ENCODE measurements around the gene PLA2G2A.
"Not testable (repeated sequence)": the region's sequence is repeated elsewhere in the genome, so short reads cannot be mapped to it uniquely, and the experiment has no call there.

Gene PLA2G2A
- total RNA-seq, result 0 reads per million in 2 donors

- no peak for DNase-seq
Measured at GRCh38 chr1:19979494-19979977, at the start of gene PLA2G2A. PLA2G2A (minus strand) TSS chr1:19979618; CDS start chr1:19978773, 845 bp downstream.

DNA sequence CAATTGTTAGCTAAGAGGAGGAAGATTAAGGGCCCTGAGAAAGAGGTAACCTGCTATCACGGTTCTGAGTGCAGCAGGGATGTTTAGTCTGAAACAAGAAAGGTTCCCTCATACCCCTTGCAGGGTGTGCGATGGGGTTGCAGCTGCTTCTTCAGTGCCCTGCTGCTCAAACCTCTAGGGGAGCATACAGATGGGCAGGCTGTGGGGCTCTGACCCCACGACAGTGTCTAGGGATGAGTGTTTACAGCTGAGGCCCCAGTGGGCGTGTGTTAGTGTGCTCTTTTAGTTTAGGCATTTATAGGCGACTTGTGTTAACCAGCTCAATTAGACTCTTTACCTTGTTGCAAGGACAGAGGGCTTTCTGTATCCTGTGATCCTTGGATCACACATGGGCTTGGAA lies 49.3 kb upstream of the PLA2G2A start:
- DNase-seq, result no peak

- DNase-seq, result no peak
Measured at GRCh38 chr1:20028125-20028524, 48.7 kb upstream of the PLA2G2A start.

DNA sequence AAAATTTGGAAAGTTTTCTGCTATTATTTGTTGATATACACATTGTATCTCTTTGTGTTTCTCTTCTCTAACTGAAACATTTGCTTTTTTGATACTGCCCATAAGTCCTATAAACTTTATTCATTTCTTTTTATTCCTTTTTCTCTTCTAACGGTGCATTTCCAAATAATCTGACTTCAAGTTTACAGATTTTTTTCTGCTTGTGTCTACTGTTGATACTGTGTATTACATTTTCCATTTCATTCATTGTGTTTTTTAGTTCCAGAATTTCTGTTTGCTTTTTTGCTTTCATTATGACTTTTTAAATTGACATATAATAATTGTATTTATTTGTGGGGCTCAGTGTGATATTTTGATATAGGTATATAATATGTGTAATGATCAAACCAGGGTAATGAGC lies 38.3 kb upstream of the PLA2G2A start:
- no peak for DNase-seq

- no peak for DNase-seq
Measured at GRCh38 chr1:20014153-20014552, 34.7 kb upstream of the PLA2G2A start.

DNA sequence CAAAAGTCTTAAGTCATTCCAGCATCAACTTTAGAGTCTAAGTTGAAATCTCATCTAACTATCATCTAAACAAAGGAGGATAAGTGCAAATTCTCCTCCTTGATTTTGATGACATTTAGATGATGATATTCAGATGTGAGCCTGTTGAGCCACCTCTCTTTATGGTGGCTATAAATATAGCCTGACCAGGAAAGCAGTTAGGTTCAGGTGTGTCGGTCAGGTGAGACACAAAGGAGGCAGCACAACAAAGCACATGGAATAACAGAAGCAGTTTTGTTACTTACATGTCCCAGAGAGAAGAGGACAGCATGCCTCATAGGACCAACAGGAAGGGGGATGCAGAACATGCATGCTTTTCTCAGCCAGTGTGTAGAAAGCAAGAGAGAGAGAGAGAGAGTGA lies 30.6 kb upstream of the PLA2G2A start:
- DNase-seq, result no peak

DNA sequence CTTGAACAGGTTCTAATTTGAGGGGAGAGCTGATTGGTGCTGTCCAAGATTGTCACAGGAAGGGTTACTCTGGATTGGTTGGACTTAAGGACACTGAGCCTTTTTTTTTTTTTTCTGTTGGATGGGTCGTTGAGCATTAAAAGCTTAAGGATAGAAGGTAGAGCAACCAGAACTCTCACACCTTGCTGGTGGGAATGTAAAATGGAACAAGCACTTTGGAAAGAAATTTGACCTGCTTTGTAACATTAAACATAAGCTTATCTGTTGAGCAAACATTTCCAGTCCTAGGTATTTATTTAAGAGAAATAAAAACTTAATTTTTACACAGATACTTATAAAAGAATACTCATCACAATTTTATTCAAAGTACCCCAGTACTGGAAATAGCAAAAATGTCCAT lies 29.8 kb upstream of the PLA2G2A start:
- no peak for DNase-seq

DNA sequence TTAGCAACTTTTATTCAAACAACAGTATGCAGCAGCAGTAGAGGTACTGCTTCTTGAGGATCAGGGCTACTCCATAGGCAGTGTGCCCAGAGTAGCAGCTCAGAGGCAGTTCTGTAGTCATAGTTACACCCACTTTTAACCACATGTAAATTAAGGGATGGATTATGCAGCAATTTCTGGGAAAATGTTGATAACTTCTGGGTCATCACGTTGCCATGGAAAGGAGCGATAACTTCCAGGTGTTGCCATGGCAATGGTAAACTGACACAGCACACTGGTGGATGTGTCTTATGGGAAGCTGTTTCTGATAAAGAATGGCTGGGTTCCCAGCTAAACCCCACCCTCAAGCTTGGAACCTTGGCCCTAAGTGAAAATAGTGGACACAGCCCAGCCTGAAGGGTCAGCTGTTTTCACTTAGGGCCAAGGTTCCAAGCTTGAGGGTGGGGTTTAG lies 29.0 kb upstream of the PLA2G2A start:
- no peak for DNase-seq

- DNase-seq, result not testable (repeated sequence)
Measured at GRCh38 chr1:19998823-19999222, 19.4 kb upstream of the PLA2G2A start.

- DNase-seq, result no peak
Measured at GRCh38 chr1:19990689-19991088, 11.3 kb upstream of the PLA2G2A start.

- not testable (repeated sequence) for DNase-seq
Measured at GRCh38 chr1:19990182-19990582, 10.8 kb upstream of the PLA2G2A start.

GRCh38 chr1:19988267-19989006 lies 9.0 kb upstream of the PLA2G2A start:
- no peak for DNase-seq

GRCh38 chr1:19987719-19988118 lies 8.3 kb upstream of the PLA2G2A start:
- DNase-seq, result no peak

DNA sequence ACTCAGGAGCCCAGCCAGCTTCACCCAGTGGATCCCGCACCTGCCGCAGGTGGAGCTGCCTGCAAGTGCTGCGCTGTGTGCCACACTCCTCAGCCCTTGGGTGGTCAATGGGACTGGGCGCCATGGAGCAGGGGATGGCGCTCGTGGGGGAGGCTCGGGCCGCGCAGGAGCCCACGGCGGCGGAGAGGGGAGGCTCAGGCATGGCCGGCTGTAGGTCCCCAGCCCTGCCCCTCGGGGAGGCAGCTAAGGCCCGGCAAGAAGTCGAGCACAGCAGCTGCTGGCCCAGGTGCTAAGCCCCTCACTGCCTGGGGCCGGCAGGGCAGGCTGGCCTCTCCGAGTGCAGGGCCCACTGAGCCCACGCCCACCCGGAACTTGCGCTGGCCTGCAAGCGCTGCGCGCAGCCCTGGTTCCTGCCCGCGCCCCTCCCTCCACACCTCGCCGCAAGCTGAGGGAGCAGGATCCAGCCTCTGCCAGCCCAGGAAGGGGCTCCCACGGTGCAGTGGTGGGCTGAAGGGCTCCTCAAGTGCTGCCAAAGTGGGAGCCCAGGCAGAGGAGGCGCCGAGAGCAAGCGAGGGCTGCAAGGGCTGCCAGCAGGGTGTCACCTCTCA lies 5.1 kb upstream of the PLA2G2A start:
- not testable (repeated sequence) for DNase-seq

GRCh38 chr1:19981507-19982312 lies 2.3 kb upstream of the PLA2G2A start:
- DNase-seq, result no peak

GRCh38 chr1:19981170-19981506 lies 1.7 kb upstream of the PLA2G2A start:
- DNase-seq, result no peak

GRCh38 chr1:19980314-19980713 lies 896 bp upstream of the PLA2G2A start:
- DNase-seq, result no peak

- DNase-seq, result no peak
Measured at GRCh38 chr1:19978143-19978542, 1.3 kb downstream of the PLA2G2A start.

DNA sequence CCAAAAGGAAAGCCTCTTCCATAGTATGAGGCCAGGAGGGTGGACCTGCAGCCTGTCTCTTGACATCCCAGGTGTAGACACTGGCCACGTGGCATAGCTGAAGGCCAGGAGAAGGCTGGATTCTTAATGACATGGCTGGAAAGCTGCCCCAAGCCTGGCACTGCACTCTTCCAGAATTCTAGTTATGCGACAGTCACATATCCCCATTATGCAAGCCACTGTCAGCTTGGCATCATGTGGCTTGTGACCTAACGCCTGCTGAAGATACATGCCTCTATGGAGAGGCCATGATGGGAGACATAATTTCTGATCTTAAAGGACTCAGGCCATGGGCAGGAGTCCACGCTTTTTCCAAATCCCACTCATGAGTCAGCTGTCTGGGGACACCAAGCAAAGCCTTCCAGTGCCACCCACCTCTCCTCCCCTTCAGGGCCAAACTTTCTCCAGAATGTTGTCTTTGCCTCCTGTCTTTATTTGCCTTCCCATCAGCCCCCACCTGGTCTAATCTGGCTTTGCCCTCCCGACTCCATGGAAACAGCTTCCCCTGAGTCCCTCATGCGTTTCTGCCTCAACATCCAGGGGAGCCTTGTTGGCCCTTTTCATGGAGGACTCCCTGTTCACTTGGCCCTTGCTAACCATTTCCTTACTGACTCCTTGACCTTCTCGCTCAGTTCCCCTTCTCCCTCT lies 3.0 kb downstream of the PLA2G2A start:
- DNase-seq, result no peak

- no peak for DNase-seq
Measured at GRCh38 chr1:19975423-19976193, 3.8 kb downstream of the PLA2G2A start.

DNA sequence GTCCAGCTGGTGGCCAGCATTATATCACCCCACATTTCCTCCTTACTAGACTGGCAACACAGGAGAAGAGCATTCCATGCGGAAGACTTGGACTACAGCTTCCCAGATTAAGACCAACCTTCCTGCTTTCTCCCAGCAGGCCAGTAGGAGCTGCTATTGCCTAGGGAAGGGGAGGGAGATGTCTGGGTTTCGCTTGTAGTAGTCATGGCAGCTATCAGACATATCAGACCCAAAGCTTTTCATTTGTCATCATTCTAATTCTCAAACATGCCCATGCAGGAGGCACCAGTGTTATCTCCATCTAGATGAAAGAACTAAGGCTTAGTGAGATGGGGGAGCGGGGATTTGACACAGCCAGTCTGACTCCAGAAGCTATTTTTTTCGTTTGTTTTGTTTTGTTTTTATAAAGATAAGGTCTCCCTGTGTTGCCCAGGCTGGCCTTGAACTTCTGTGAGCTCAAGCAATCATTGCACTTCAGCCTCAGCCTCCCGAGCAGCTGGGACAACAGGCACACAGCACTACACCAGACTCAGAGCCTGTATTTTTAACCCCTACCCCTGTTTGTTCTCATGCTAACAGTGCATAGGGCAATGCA lies 4.5 kb downstream of the PLA2G2A start:
- DNase-seq, result no peak

DNA sequence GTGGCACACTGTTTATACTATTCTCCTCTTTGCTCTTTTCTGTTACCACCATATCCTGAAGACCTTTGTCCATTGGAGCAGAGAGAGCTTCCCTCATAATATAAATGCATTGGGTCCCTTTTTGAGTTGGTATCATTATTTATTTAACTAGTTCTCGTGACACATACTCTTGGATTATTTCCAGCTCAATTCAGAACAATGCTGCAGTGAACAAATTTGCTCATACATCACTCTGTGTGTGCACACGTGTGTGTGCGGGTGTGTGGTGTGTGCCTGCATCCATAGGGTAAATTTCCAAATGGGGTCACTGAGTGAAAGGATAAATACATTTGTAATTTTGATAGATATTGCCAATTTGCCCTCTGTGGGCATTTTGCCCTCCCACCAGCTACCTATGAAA lies 5.8 kb downstream of the PLA2G2A start:
- DNase-seq, result no peak
